WI38 (cell line): ENCODE data around the gene RGSL1.

Experiments
- H3K4me3 ChIP-seq: 2 replicates; pipeline ENCODE4 v1.5.1; 2011; ENCODE audit warnings: low read depth, mild to moderate bottlenecking, control low read depth, low read length
- CTCF ChIP-seq: IDR thresholded peaks from 2 replicates; pipeline ENCODE4 v1.5.1; 2012; ENCODE audit warnings: low read depth, mild to moderate bottlenecking, control low read depth, low read length

Gene RGSL1

GRCh38 chr1:182603646-182604174, 153.8 kb downstream of the RGSL1 start:
- no peak overlapping the region for H3K4me3 ChIP-seq
- no peak for TF ChIP-seq CTCF

- TF ChIP-seq CTCF = no peak
- H3K4me3 ChIP-seq = no peak within 1 kb of the TSS
Observed at GRCh38 chr1:182604175-182605164, 154.5 kb downstream of the RGSL1 start, which contains the start of gene RGS16. Gene RGS16 (minus strand): TSS chr1:182604389. CDS start chr1:182604259, 130 bp downstream.

- TF ChIP-seq CTCF = no peak
Observed at GRCh38 chr1:182607566-182607965, 157.6 kb downstream of the RGSL1 start.

GRCh38 chr1:182608236-182608635, 158.3 kb downstream of the RGSL1 start:
- H3K4me3 ChIP-seq = no peak overlapping the region
- TF ChIP-seq CTCF = no peak

More at GRCh38 chr1:182607566-182607965, 157.6 kb downstream of the RGSL1 start:
- H3K4me3 ChIP-seq = no peak overlapping the region

- no peak overlapping the region for H3K4me3 ChIP-seq
- no peak for TF ChIP-seq CTCF
Observed at GRCh38 chr1:182608845-182609610, 159.1 kb downstream of the RGSL1 start.
